22Rv1 (cell line): Measurements from ENCODE around the gene RHOA.

Experiments used
- ZFX ChIP-seq: fragments of 450-650 bp; IDR thresholded peaks from 2 replicates; pipeline ENCODE4 v1.6.1; 2017; ENCODE audit warnings: antibody characterized with exemption, borderline replicate concordance
- TF ChIP-seq, protein P1 (sequence below): fragments of 450-650 bp; IDR thresholded peaks from 2 replicates; pipeline ENCODE4 v1.5.1; 2017; ENCODE audit warnings: mild to moderate bottlenecking

DNA sequence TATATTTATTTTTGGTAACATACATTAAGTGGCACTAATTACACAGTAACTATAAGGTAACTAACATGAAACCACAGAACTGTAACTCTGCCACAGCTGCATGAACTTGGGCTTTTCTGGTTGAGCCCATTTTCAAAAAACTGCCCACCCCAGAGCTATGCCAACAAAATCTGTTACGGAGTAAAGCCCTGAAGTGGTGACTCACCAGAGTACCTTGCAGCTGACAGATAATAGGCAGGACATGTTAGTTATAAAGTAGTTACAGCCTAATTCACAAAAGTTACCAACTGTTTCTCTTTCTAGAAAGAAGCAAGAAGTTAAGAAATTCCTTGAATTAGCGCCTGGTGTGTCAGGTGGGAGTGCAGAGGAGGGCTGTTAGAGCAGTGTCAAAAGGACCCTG, 52.2 kb downstream of the RHOA start:
- TF ChIP-seq, protein P1, sequence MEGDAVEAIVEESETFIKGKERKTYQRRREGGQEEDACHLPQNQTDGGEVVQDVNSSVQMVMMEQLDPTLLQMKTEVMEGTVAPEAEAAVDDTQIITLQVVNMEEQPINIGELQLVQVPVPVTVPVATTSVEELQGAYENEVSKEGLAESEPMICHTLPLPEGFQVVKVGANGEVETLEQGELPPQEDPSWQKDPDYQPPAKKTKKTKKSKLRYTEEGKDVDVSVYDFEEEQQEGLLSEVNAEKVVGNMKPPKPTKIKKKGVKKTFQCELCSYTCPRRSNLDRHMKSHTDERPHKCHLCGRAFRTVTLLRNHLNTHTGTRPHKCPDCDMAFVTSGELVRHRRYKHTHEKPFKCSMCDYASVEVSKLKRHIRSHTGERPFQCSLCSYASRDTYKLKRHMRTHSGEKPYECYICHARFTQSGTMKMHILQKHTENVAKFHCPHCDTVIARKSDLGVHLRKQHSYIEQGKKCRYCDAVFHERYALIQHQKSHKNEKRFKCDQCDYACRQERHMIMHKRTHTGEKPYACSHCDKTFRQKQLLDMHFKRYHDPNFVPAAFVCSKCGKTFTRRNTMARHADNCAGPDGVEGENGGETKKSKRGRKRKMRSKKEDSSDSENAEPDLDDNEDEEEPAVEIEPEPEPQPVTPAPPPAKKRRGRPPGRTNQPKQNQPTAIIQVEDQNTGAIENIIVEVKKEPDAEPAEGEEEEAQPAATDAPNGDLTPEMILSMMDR: no peak
- TF ChIP-seq ZFX: no peak
